Vagina (tissue), 2 donors: Measurements from ENCODE around the gene EPHB1.

Experiments used
- CTCF ChIP-seq, 3 experiments: fragments of 450-650 bp in 2 of 3; fragments of 200-600 bp in 1 of 3; sonication (generic) in 1 of 3; IDR thresholded peaks; one replicate each; pipeline ENCODE4 v1.5.1; 2017 to 2019; ENCODE audit warnings: antibody characterized with exemption in 3 of 3, mild to moderate bottlenecking in 2 of 3, moderate library complexity in 2 of 3
- POLR2A ChIP-seq, 2 donors: fragments of 450-650 bp; IDR thresholded peaks; one replicate each; pipeline ENCODE4 v1.6.1; 2017; ENCODE audit warnings: antibody characterized with exemption in 2 of 2, mild to moderate bottlenecking in 2 of 2, moderate library complexity in 2 of 2
- POLR2AphosphoS5 ChIP-seq, 2 donors: sonication (generic); formaldehyde crosslinking; IDR thresholded peaks; one replicate each; pipeline ENCODE4 v1.9.0; 2017; ENCODE audit warnings: antibody characterized with exemption in 2 of 2, mild to moderate bottlenecking in 2 of 2, low read depth in 1 of 2; ENCODE audit not compliant: insufficient read depth in 1 of 2

DNA sequence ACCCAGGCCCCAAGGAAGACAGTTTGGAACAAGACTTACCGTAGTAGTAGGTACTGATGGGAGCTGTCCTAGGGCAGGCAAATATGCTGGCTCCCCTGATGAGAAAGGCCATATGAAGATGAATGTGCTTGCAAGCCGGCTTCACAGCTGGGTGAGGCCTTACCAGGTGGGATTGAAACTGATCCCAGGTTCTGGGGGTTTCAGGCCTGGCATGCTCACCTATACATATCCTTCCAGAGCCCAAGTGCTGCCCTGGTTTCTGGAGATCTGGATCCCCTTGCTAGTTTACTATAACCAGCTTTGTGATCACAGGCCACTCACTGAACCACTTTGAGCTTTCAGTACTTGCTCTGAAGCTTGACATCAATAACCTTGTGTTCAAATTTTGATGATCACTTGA, 274.3 kb downstream of the EPHB1 start:
- TF ChIP-seq CTCF (IDR thresholded peaks at IDR 0.05) = no peak
- TF ChIP-seq POLR2AphosphoS5 (IDR thresholded peaks at IDR 0.05; ENCODE audit: insufficient read depth in 1 of 2, low read depth in 1 of 2) = no peak
- TF ChIP-seq POLR2A (IDR thresholded peaks at IDR 0.05) = no peak
